Caco-2 (cell line): ENCODE measurements around the gene MSMO1. TPM values are rescaled to one million over a fixed set of nuclear protein-coding genes. Genes with fewer than 3 reads are reported as not detected.

Source experiments
- BruUV-seq: library from RNA; stranded (reverse); fragments of 400-500 nt; replicated peaks from 2 replicates; lab custom pipeline; 2021; lab: Mats Ljungman, UMichigan
- CTCF ChIA-PET: fragments of 300-600 bp; sonication (Branson Sonifier 250); formaldehyde crosslinking; loops from one replicate; lab custom pipeline; 2022; ENCODE audit warnings: antibody characterized with exemption; lab: Charles Lee
- POLR2A ChIA-PET: fragments of 300-600 bp; sonication (Branson Sonifier 250); formaldehyde crosslinking; loops from one replicate; lab custom pipeline; 2022; ENCODE audit warnings: antibody characterized with exemption; lab: Charles Lee
- DNase-seq, 2 experiments: peaks; one replicate each; pipeline versions ENCODE4 v3.0.0 to v3.0.0-alpha.2; 2020 to 2022
- H3K27me3 ChIP-seq: replicated peaks from 2 replicates; pipeline ENCODE4 v1.6.0; 2011; ENCODE audit warnings: low read length; ENCODE audit not compliant: control insufficient read depth, insufficient read depth
- H3K36me3 ChIP-seq: 2 replicates; pipeline ENCODE4 v1.5.1; 2011; ENCODE audit warnings: low read length; ENCODE audit not compliant: control insufficient read depth, insufficient read depth
- H3K4me1 ChIP-seq: fragments of 250-450 bp; sonication (Bioruptor Pico); 2 replicates; pipeline ENCODE4 v1.5.1; 2020; ENCODE audit warnings: mild to moderate bottlenecking
- H3K4me3 ChIP-seq: 2 replicates; pipeline ENCODE4 v1.5.1; 2011; ENCODE audit warnings: low read depth, mild to moderate bottlenecking, control low read depth, low read length
- H3K9me3 ChIP-seq: fragments of 250-450 bp; sonication (Bioruptor Pico); 2 replicates; pipeline ENCODE4 v1.5.1; 2020; ENCODE audit warnings: mild to moderate bottlenecking, moderate library complexity
- H3K27ac Mint-ChIP-seq: one replicate; pipeline ENCODE4 v1.8.0; 2022; ENCODE audit warnings: mixed read lengths; ENCODE audit not compliant: unreplicated experiment
- H3K27me3 Mint-ChIP-seq: one replicate; pipeline ENCODE4 v1.8.0; 2022; ENCODE audit warnings: mixed read lengths; ENCODE audit not compliant: insufficient read depth, unreplicated experiment
- H3K36me3 Mint-ChIP-seq: one replicate; pipeline ENCODE4 v1.8.0; 2022; ENCODE audit warnings: mild to moderate bottlenecking, mixed read lengths; ENCODE audit not compliant: insufficient read depth, unreplicated experiment
- H3K4me1 Mint-ChIP-seq: one replicate; pipeline ENCODE4 v1.8.0; 2022; ENCODE audit warnings: low read depth, mixed read lengths; ENCODE audit not compliant: unreplicated experiment
- H3K4me3 Mint-ChIP-seq: one replicate; pipeline ENCODE4 v1.8.0; 2022; ENCODE audit warnings: mild to moderate bottlenecking, moderate library complexity, mixed read lengths; ENCODE audit not compliant: unreplicated experiment
- H3K9me3 Mint-ChIP-seq: one replicate; pipeline ENCODE4 v1.8.0; 2022; ENCODE audit warnings: mixed read lengths; ENCODE audit not compliant: unreplicated experiment
- CTCF ChIP-seq, 2 experiments: fragments of 200-600 bp in 1 of 2; IDR thresholded peaks; 1 replicate in 1 of 2; 2 replicates in 1 of 2; pipeline versions ENCODE4 v1.5.1 to v1.8.0; 2011 to 2022; ENCODE audit warnings: antibody characterized with exemption in 1 of 2, control low read depth in 1 of 2, inconsistent platforms in 1 of 2, low read depth in 1 of 2, low read length in 1 of 2, mild to moderate bottlenecking in 1 of 2, moderate library complexity in 1 of 2; ENCODE audit not compliant: insufficient read depth in 1 of 2, severe bottlenecking in 1 of 2, unreplicated experiment in 1 of 2
- intact Hi-C: fragments of 100-400 bp; cut with micrococcal nuclease; formaldehyde crosslinking; loops from one replicate; pipeline ENCODE4 v1.10.0; 2022; ENCODE audit not compliant: unreplicated experiment
- total RNA-seq: library from RNA; stranded (reverse); gene quantifications from 2 replicates; pipeline ENCODE4 v1.2.3, GENCODE V29; 2022

MSMO1 gene
- total RNA-seq, 1 experiment from 2014 or later, result 91.1 TPM

GRCh38 chr4:165309456-165309855, 18.0 kb upstream of the MSMO1 start:
- H3K27ac Mint-ChIP-seq, result no peak overlapping the region
- CTCF ChIA-PET, result no interaction called here
- no TSS peak for BruUV-seq
- no peak for DNase-seq
- Histone ChIP-seq H3K36me3 (no peaks in the 10 kb centered on the region), H3K9me3 (no peaks in the 10 kb centered on the region), H3K27me3 (no peaks in the 10 kb centered on the region), H3K4me3 (no peak overlapping the region), H3K4me1 (no peaks in the 10 kb centered on the region)
- no peaks in the 10 kb centered on the region for H3K36me3 Mint-ChIP-seq
- H3K4me3 Mint-ChIP-seq, result no peak overlapping the region
- POLR2A ChIA-PET, result interaction anchor here (0.8 kb wide), 1 partner anchor 197 kb away, joined by 5 read pairs; the partner anchor contains the start of gene TMEM192
- H3K9me3 Mint-ChIP-seq, result no peaks in the 10 kb centered on the region
- TF ChIP-seq CTCF (IDR thresholded peaks at IDR 0.05; ENCODE audit: insufficient read depth in 1 of 2, low read depth in 1 of 2, low read length in 1 of 2, severe bottlenecking in 1 of 2, unreplicated experiment in 1 of 2), result no peak
- intact Hi-C loops, result no loop called here
- H3K27me3 Mint-ChIP-seq, result no peaks in the 10 kb centered on the region
- peaks cover 8% of the 10 kb centered on the region for H3K4me1 Mint-ChIP-seq

- no peak for TF ChIP-seq CTCF (IDR thresholded peaks at IDR 0.05; ENCODE audit: insufficient read depth in 1 of 2, low read depth in 1 of 2, low read length in 1 of 2, severe bottlenecking in 1 of 2, unreplicated experiment in 1 of 2)
- H3K27ac Mint-ChIP-seq, result no peak overlapping the region
- DNase-seq, result no peak
- no peaks in the 10 kb centered on the region for H3K27me3 Mint-ChIP-seq
- H3K36me3 Mint-ChIP-seq, result no peaks in the 10 kb centered on the region
- no peaks in the 10 kb centered on the region for H3K9me3 Mint-ChIP-seq
- BruUV-seq, result no TSS peak
- Histone ChIP-seq H3K4me1 (no peaks in the 10 kb centered on the region), H3K27me3 (no peaks in the 10 kb centered on the region), H3K9me3 (no peaks in the 10 kb centered on the region), H3K36me3 (no peaks in the 10 kb centered on the region), H3K4me3 (no peak overlapping the region)
- intact Hi-C loops, result no loop called here
- ChIA-PET CTCF (no interaction called here), POLR2A (no interaction called here)
- no peak overlapping the region for H3K4me3 Mint-ChIP-seq
- H3K4me1 Mint-ChIP-seq, result peaks cover 8% of the 10 kb centered on the region
These were observed 15.0 kb upstream of the MSMO1 start for GRCh38 chr4:165312506-165312905.

- Histone ChIP-seq H3K9me3 (no peaks in the 10 kb centered on the region), H3K4me1 (no peaks in the 10 kb centered on the region), H3K4me3 (no peak overlapping the region), H3K36me3 (no peaks in the 10 kb centered on the region), H3K27me3 (no peaks in the 10 kb centered on the region)
- no peaks in the 10 kb centered on the region for H3K4me1 Mint-ChIP-seq
- H3K4me3 Mint-ChIP-seq, result no peak overlapping the region
- BruUV-seq, result no TSS peak
- H3K9me3 Mint-ChIP-seq, result no peaks in the 10 kb centered on the region
- intact Hi-C loops, result no loop called here
- ChIA-PET CTCF (no interaction called here), POLR2A (no interaction called here)
- TF ChIP-seq CTCF (IDR thresholded peaks at IDR 0.05; ENCODE audit: insufficient read depth in 1 of 2, low read depth in 1 of 2, low read length in 1 of 2, severe bottlenecking in 1 of 2, unreplicated experiment in 1 of 2), result no peak
- no peaks in the 10 kb centered on the region for H3K27me3 Mint-ChIP-seq
- DNase-seq, result no peak
- no peaks in the 10 kb centered on the region for H3K36me3 Mint-ChIP-seq
- no peak overlapping the region for H3K27ac Mint-ChIP-seq
These were observed 8.4 kb upstream of the MSMO1 start for GRCh38 chr4:165319030-165319429.
